Type B pancreatic cell (in vitro differentiated cells): ENCODE results near the gene ACSS3. TPM values are rescaled to one million over a fixed set of nuclear protein-coding genes. Genes with fewer than 3 reads are reported as not detected.
"Not testable (repeated sequence)": the region's sequence is repeated elsewhere in the genome, so short reads cannot be mapped to it uniquely, and the experiment has no call there.

ENCODE experiments used
- DNase-seq: peaks from one replicate; pipeline ENCODE4 v3.0.0; 2021; ENCODE audit warnings: mixed read lengths; ENCODE audit not compliant: unreplicated experiment; ENCODE audit errors: extremely low spot score
- H3K27ac Mint-ChIP-seq: 2 replicates; pipeline ENCODE4 v1.8.0; 2021; ENCODE audit warnings: mild to moderate bottlenecking, mixed read lengths
- H3K27me3 Mint-ChIP-seq: 2 replicates; pipeline ENCODE4 v1.8.0; 2021; ENCODE audit warnings: mixed read lengths
- H3K36me3 Mint-ChIP-seq: 2 replicates; pipeline ENCODE4 v1.8.0; 2021; ENCODE audit warnings: mixed read lengths
- H3K4me1 Mint-ChIP-seq: one replicate; pipeline ENCODE4 v1.8.0; 2021; ENCODE audit warnings: mixed read lengths; ENCODE audit not compliant: unreplicated experiment
- H3K4me3 Mint-ChIP-seq: 2 replicates; pipeline ENCODE4 v1.8.0; 2021; ENCODE audit warnings: mild to moderate bottlenecking, mixed read lengths
- H3K9me3 Mint-ChIP-seq: 2 replicates; pipeline ENCODE4 v1.8.0; 2021; ENCODE audit warnings: mixed read lengths
- CTCF ChIP-seq: fragments of 200-600 bp; sonication (generic); conservative IDR thresholded peaks from 2 replicates; pipeline ENCODE4 v1.5.0; 2021; ENCODE audit warnings: antibody characterized with exemption, mild to moderate bottlenecking
- long read RNA-seq: library from polyadenylated mRNA; unstranded; transcript quantifications from one replicate; pipeline ENCODE4 v2.0.0, GENCODE V29; 2020
- total RNA-seq: library from RNA; stranded (reverse); gene quantifications from 2 replicates; pipeline ENCODE4 v1.2.1, GENCODE V29; 2021; ENCODE audit warnings: low replicate concordance

ACSS3 gene
- total RNA-seq: 24.5 and 28.0 TPM in 2 replicates
- long read RNA-seq, full-length matches to known transcripts: 3 of 65 reads
- long read RNA-seq, partial matches to known transcripts: 5 of 65 reads
- long read RNA-seq, other reads (novel, unspliced or antisense): 57 of 65 reads

GRCh38 chr12:81077686-81078441 lies at the start of gene ACSS3:
ACSS3 (plus strand) TSS chr12:81078079; CDS start chr12:81078121, 42 bp downstream.
- Mint-ChIP-seq H3K9me3 (no peaks in the 10 kb centered on the region), H3K4me3 (peak within 1 kb of the TSS; percentile 90), H3K4me1 (peaks cover 32% of the 10 kb centered on the region), H3K27me3 (peaks cover 3% of the 10 kb centered on the region), H3K36me3 (no peaks in the 10 kb centered on the region), H3K27ac (peak within 1 kb of the TSS; percentile 57)
- peak; percentile 70 for DNase-seq
- no peak for TF ChIP-seq CTCF

- H3K9me3 Mint-ChIP-seq: no peaks in the 10 kb centered on the region
- DNase-seq: no peak
- H3K27ac Mint-ChIP-seq: no peak overlapping the region
- no peak for TF ChIP-seq CTCF
- H3K4me3 Mint-ChIP-seq: no peak overlapping the region
- no peaks in the 10 kb centered on the region for H3K4me1 Mint-ChIP-seq
- H3K36me3 Mint-ChIP-seq: no peaks in the 10 kb centered on the region
- H3K27me3 Mint-ChIP-seq: no peaks in the 10 kb centered on the region
Measured at GRCh38 chr12:81034926-81035325, 43.0 kb upstream of the ACSS3 start.

- H3K36me3 Mint-ChIP-seq: no peaks in the 10 kb centered on the region
- no peaks in the 10 kb centered on the region for H3K9me3 Mint-ChIP-seq
- H3K4me3 Mint-ChIP-seq: no peak overlapping the region
- no peak for TF ChIP-seq CTCF
- no peak for DNase-seq
- no peaks in the 10 kb centered on the region for H3K27me3 Mint-ChIP-seq
- no peak overlapping the region for H3K27ac Mint-ChIP-seq
- no peaks in the 10 kb centered on the region for H3K4me1 Mint-ChIP-seq
Measured at GRCh38 chr12:81039231-81039630, 38.6 kb upstream of the ACSS3 start.

GRCh38 chr12:81043979-81044740 lies 33.7 kb upstream of the ACSS3 start:
- Mint-ChIP-seq H3K9me3 (no peaks in the 10 kb centered on the region), H3K27me3 (no peaks in the 10 kb centered on the region), H3K4me3 (no peak overlapping the region), H3K36me3 (no peaks in the 10 kb centered on the region), H3K27ac (no peak overlapping the region), H3K4me1 (no peaks in the 10 kb centered on the region)
- no peak for TF ChIP-seq CTCF
- DNase-seq: no peak

- H3K27ac Mint-ChIP-seq, H3K4me1 Mint-ChIP-seq: not testable (repeated sequence)
- peaks cover 10% of the 10 kb centered on the region for H3K9me3 Mint-ChIP-seq
Measured at GRCh38 chr12:81064971-81065370, 12.9 kb upstream of the ACSS3 start.

GRCh38 chr12:81070846-81071245 lies 7.0 kb upstream of the ACSS3 start:
- TF ChIP-seq CTCF: no peak
- Mint-ChIP-seq H3K36me3 (no peaks in the 10 kb centered on the region), H3K4me1 (no peaks in the 10 kb centered on the region), H3K27me3 (peaks cover 2% of the 10 kb centered on the region), H3K4me3 (no peak overlapping the region), H3K9me3 (no peaks in the 10 kb centered on the region), H3K27ac (no peak overlapping the region)
- no peak for DNase-seq

More at GRCh38 chr12:81064971-81065370, 12.9 kb upstream of the ACSS3 start:
- DNase-seq, H3K27me3 Mint-ChIP-seq, H3K36me3 Mint-ChIP-seq, H3K4me3 Mint-ChIP-seq: not testable (repeated sequence)
